Keratinocyte (primary cell): Measurements from ENCODE around the gene ENTREP1. TPM values are rescaled to one million over a fixed set of nuclear protein-coding genes. Genes with fewer than 3 reads are reported as not detected.

Experiments
- DNase-seq: peaks from one replicate; pipeline ENCODE4 v3.0.0-alpha.2; 2011; ENCODE audit warnings: low read depth, missing footprints, low spot score
- FAIRE-seq: peaks from 2 replicates; lab custom pipeline; 2011; peaks lifted over from hg19 to GRCh38; lab: Jason Lieb, UNC
- H2AFZ ChIP-seq: 2 replicates; pipeline ENCODE4 v1.6.0; 2012; ENCODE audit warnings: low read length, control low read depth, inconsistent platforms; ENCODE audit not compliant: control insufficient read depth
- H3K27ac ChIP-seq: 2 replicates; pipeline ENCODE4 v1.5.1; 2011; ENCODE audit warnings: low read length; ENCODE audit not compliant: control insufficient read depth, insufficient read depth
- H3K27me3 ChIP-seq: 3 replicates; pipeline ENCODE4 v1.6.0; 2011; ENCODE audit warnings: low read length; ENCODE audit not compliant: control insufficient read depth, insufficient read depth; ENCODE audit errors: extremely low read depth
- H3K36me3 ChIP-seq, 2 experiments: 2 replicates in 1 of 2; 3 replicates in 1 of 2; pipeline ENCODE4 v1.5.1; 2011; ENCODE audit warnings: low read length in 2 of 2, mild to moderate bottlenecking in 1 of 2; ENCODE audit not compliant: control insufficient read depth in 2 of 2, insufficient read depth in 2 of 2; ENCODE audit errors: extremely low read depth in 1 of 2
- H3K4me1 ChIP-seq: 3 replicates; pipeline ENCODE4 v1.5.1; 2011; ENCODE audit warnings: low read length; ENCODE audit not compliant: control insufficient read depth, insufficient read depth; ENCODE audit errors: extremely low read depth
- H3K4me2 ChIP-seq: 3 replicates; pipeline ENCODE4 v1.6.0; 2011; ENCODE audit warnings: low read depth, low read length; ENCODE audit not compliant: control insufficient read depth, insufficient read depth; ENCODE audit errors: extremely low read depth
- H3K4me3 ChIP-seq, 3 experiments: fragments of 200-600 bp in 1 of 3; sonication (generic) in 1 of 3; 2 replicates in 2 of 3; 3 replicates in 1 of 3; pipeline ENCODE4 v1.5.1; 2011 to 2016; ENCODE audit warnings: low read length in 3 of 3, mild to moderate bottlenecking in 3 of 3, control low read depth in 2 of 3, inconsistent platforms in 1 of 3, low read depth in 1 of 3, mixed read lengths in 1 of 3, mixed run types in 1 of 3, moderate library complexity in 1 of 3; ENCODE audit not compliant: control insufficient read depth in 2 of 3, insufficient read depth in 2 of 3; ENCODE audit errors: extremely low read depth in 1 of 3
- H3K79me2 ChIP-seq: 2 replicates; pipeline ENCODE4 v1.6.0; 2012; ENCODE audit warnings: low read length; ENCODE audit not compliant: control insufficient read depth, insufficient read depth
- H3K9ac ChIP-seq: 3 replicates; pipeline ENCODE4 v1.6.0; 2011; ENCODE audit warnings: low read length; ENCODE audit not compliant: control insufficient read depth, insufficient read depth; ENCODE audit errors: extremely low read depth
- H3K9me1 ChIP-seq: 3 replicates; pipeline ENCODE4 v1.6.0; 2011; ENCODE audit warnings: low read length; ENCODE audit not compliant: control insufficient read depth, insufficient read depth; ENCODE audit errors: extremely low read depth
- H3K9me3 ChIP-seq: 2 replicates; pipeline ENCODE4 v1.5.1; 2012; ENCODE audit warnings: low read depth, low read length; ENCODE audit not compliant: control insufficient read depth
- H4K20me1 ChIP-seq: 3 replicates; pipeline ENCODE4 v1.6.0; 2011; ENCODE audit warnings: low read length; ENCODE audit not compliant: control insufficient read depth, insufficient read depth; ENCODE audit errors: extremely low read depth
- EZH2 ChIP-seq: IDR thresholded peaks from one replicate; pipeline ENCODE4 v1.6.1; 2012; ENCODE audit warnings: inconsistent platforms, mild to moderate bottlenecking, low read length, moderate library complexity
- dilution Hi-C: fragments of 300-500 bp; cut with MboI; formaldehyde crosslinking; loops from one replicate; pipeline ENCODE4 v1.7.0; 2020; ENCODE audit warnings: low sequenced_read_pairs; ENCODE audit not compliant: extremely low pct_ligation_motif_present
- polyA plus RNA-seq, 5 experiments: library from polyadenylated mRNA; depleted of rRNA in 3 of 5; stranded (reverse) in 3 of 5; stranded (forward) in 1 of 5; unstranded in 1 of 5; fragments of >200 nt; gene quantifications; 1 replicate in 1 of 5; 2 replicates in 3 of 5; 3 replicates in 1 of 5; pipeline versions ENCODE4 v1.2.1 to v1.2.3, GENCODE V29; 2011 to 2012; ENCODE audit warnings: missing spikeins in 2 of 5, low read depth in 1 of 5, low replicate concordance in 1 of 5
- TF ChIP-seq, protein P1 (sequence below), 3 experiments: IDR thresholded peaks in 1 of 3; conservative IDR thresholded peaks in 1 of 3; optimal IDR thresholded peaks in 1 of 3; 2 replicates in 2 of 3; 3 replicates in 1 of 3; pipeline versions ENCODE3 to v1.5.1; 2011; ENCODE audit warnings: low read length in 3 of 3, mild to moderate bottlenecking in 3 of 3, moderate library complexity in 2 of 3, control low read depth in 1 of 3, inconsistent platforms in 1 of 3; ENCODE audit not compliant: insufficient read depth in 2 of 3; ENCODE audit errors: extremely low read depth in 1 of 3

ENTREP1 gene
- polyA plus RNA-seq, 1 donor (not counting 4 experiments of a cell fraction or from before 2014, with no cell fraction given), result 0.52 TPM

DNA sequence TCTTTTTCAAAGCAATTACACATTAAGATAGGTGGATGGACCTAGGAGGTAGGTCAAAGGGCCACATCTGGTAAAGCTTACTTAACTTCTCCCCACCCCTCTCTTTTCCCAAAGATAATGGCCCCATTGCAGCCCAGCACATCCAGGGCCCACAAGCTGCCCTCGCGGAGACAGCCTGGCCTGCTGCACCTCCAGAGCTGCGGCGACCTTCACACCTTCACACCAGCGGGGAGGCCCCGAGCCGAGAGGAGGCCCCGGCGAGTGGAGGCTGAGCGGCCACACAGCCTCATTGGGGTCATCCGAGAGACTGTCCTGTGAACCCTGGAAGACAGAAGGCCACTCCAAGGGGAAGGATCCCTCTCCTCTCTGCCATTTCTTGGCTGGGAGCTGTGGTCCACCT lies 66.5 kb downstream of the ENTREP1 start:
- FAIRE-seq, result no peak
- no peak for TF ChIP-seq EZH2
- TF ChIP-seq, protein P1, sequence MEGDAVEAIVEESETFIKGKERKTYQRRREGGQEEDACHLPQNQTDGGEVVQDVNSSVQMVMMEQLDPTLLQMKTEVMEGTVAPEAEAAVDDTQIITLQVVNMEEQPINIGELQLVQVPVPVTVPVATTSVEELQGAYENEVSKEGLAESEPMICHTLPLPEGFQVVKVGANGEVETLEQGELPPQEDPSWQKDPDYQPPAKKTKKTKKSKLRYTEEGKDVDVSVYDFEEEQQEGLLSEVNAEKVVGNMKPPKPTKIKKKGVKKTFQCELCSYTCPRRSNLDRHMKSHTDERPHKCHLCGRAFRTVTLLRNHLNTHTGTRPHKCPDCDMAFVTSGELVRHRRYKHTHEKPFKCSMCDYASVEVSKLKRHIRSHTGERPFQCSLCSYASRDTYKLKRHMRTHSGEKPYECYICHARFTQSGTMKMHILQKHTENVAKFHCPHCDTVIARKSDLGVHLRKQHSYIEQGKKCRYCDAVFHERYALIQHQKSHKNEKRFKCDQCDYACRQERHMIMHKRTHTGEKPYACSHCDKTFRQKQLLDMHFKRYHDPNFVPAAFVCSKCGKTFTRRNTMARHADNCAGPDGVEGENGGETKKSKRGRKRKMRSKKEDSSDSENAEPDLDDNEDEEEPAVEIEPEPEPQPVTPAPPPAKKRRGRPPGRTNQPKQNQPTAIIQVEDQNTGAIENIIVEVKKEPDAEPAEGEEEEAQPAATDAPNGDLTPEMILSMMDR (optimal IDR thresholded peaks at IDR 0.05 in 1 of 3, IDR thresholded peaks at IDR 0.05 in 1 of 3, conservative IDR thresholded peaks at IDR 0.05 in 1 of 3; ENCODE audit: extremely low read depth in 1 of 3, insufficient read depth in 2 of 3, low read length in 3 of 3), result no peak
- no peaks in the 10 kb centered on the region for H3K9me1 ChIP-seq

GRCh38 chr9:69391946-69392345 lies 66.9 kb downstream of the ENTREP1 start:
- no peaks in the 10 kb centered on the region for H3K79me2 ChIP-seq
- H3K4me1 ChIP-seq, result no peaks in the 10 kb centered on the region
- TF ChIP-seq, protein P1 (optimal IDR thresholded peaks at IDR 0.05 in 1 of 3, IDR thresholded peaks at IDR 0.05 in 1 of 3, conservative IDR thresholded peaks at IDR 0.05 in 1 of 3; ENCODE audit: extremely low read depth in 1 of 3, insufficient read depth in 2 of 3, low read length in 3 of 3), result no peak
- TF ChIP-seq EZH2, result no peak
- H3K9me3 ChIP-seq, result no peaks in the 10 kb centered on the region
- FAIRE-seq (no peak), DNase-seq (no peak)
- no peak overlapping the region for H2AFZ ChIP-seq
- no peak overlapping the region for H3K4me2 ChIP-seq
- peaks cover 3% of the 10 kb centered on the region for H3K27me3 ChIP-seq
- no peak overlapping the region for H3K27ac ChIP-seq
- dilution Hi-C loops, result no loop called here
- H3K4me3 ChIP-seq, result no peak overlapping the region
- no peaks in the 10 kb centered on the region for H3K9me1 ChIP-seq
- no peaks in the 10 kb centered on the region for H3K36me3 ChIP-seq
- no peak overlapping the region for H3K9ac ChIP-seq
- no peaks in the 10 kb centered on the region for H4K20me1 ChIP-seq

More for the DNA sequence above, 66.5 kb downstream of the ENTREP1 start:
- Histone ChIP-seq H3K27ac (no peak overlapping the region), H2AFZ (no peak overlapping the region), H3K36me3 (no peaks in the 10 kb centered on the region), H3K9me3 (no peaks in the 10 kb centered on the region), H3K4me1 (no peaks in the 10 kb centered on the region), H4K20me1 (no peaks in the 10 kb centered on the region), H3K4me2 (no peak overlapping the region), H3K4me3 (no peak overlapping the region), H3K9ac (no peak overlapping the region), H3K27me3 (peaks cover 3% of the 10 kb centered on the region), H3K79me2 (no peaks in the 10 kb centered on the region)
- DNase-seq, result no peak
- dilution Hi-C loops, result no loop called here
